Endodermal cell (in vitro differentiated cells): ENCODE data around the gene NT5C1A. TPM values are rescaled to one million over a fixed set of nuclear protein-coding genes. Genes with fewer than 3 reads are reported as not detected.
A peak's percentile ranks its signal among the peaks of the same experiment; 100 is the strongest.

ENCODE experiments used
- DNase-seq: peaks from one replicate; pipeline ENCODE4 v3.0.0-alpha.2; 2017
- H3K27ac ChIP-seq: 2 replicates; pipeline ENCODE4 v1.5.1; 2013; ENCODE audit warnings: mild to moderate bottlenecking, low read depth, low read length, moderate library complexity
- H3K27me3 ChIP-seq: 2 replicates; pipeline ENCODE4 v1.6.1; 2013; ENCODE audit warnings: mild to moderate bottlenecking, low read length, moderate library complexity; ENCODE audit not compliant: insufficient read depth, control insufficient read depth, poor library complexity, severe bottlenecking
- H3K36me3 ChIP-seq: 2 replicates; pipeline ENCODE4 v1.7.0; 2013; ENCODE audit warnings: mild to moderate bottlenecking, low read length, moderate library complexity; ENCODE audit not compliant: control insufficient read depth, insufficient read depth
- H3K4me1 ChIP-seq: one replicate; pipeline ENCODE4 v1.7.0; 2013; ENCODE audit warnings: low read length; ENCODE audit not compliant: control insufficient read depth, insufficient read depth
- H3K4me3 ChIP-seq: 2 replicates; pipeline ENCODE4 v1.5.1; 2013; ENCODE audit warnings: mild to moderate bottlenecking, low read length, moderate library complexity
- H3K9ac ChIP-seq: 2 replicates; pipeline ENCODE4 v1.6.1; 2013; ENCODE audit warnings: mild to moderate bottlenecking, low read length, moderate library complexity; ENCODE audit not compliant: poor library complexity, severe bottlenecking; ENCODE audit errors: extremely low read depth
- H3K9me3 ChIP-seq: 2 replicates; pipeline ENCODE4 v1.6.1; 2013; ENCODE audit warnings: mild to moderate bottlenecking, low read length, moderate library complexity; ENCODE audit not compliant: control insufficient read depth
- H3K27ac Mint-ChIP-seq: 2 replicates; pipeline ENCODE4 v1.8.0; 2020; ENCODE audit warnings: mixed read lengths
- H3K27me3 Mint-ChIP-seq: 2 replicates; pipeline ENCODE4 v1.8.0; 2021; ENCODE audit warnings: mild to moderate bottlenecking, mixed read lengths; ENCODE audit not compliant: insufficient read depth
- H3K36me3 Mint-ChIP-seq: 2 replicates; pipeline ENCODE4 v1.8.0; 2020; ENCODE audit warnings: low read depth, mixed read lengths
- H3K4me1 Mint-ChIP-seq: 2 replicates; pipeline ENCODE4 v1.8.0; 2020; ENCODE audit warnings: mixed read lengths
- H3K4me3 Mint-ChIP-seq: 2 replicates; pipeline ENCODE4 v1.8.0; 2020; ENCODE audit warnings: mild to moderate bottlenecking, moderate library complexity, mixed read lengths
- H3K9me3 Mint-ChIP-seq: 2 replicates; pipeline ENCODE4 v1.8.0; 2020; ENCODE audit warnings: mild to moderate bottlenecking, mixed read lengths
- WGBS, 2 experiments: methylation state at CpG; one replicate each; pipeline versions ENCODE4 v1.1.5 to v1.1.7; 2013; ENCODE audit warnings: missing lambda C conversion rate in 2 of 2, mixed read lengths in 1 of 2; ENCODE audit not compliant: insufficient coverage in 1 of 2, insufficient read length in 1 of 2; 5-methylcytosine and 5-hydroxymethylcytosine counted together
- total RNA-seq, 2 donors: library from RNA; stranded (reverse); fragmentation: NEBNext Ultra II Directional in 1 of 2; extraction: Animal tissue kit (Norgen Biotek cat#: 25700) in 1 of 2; gene quantifications; 2 replicates in 1 of 2; 3 replicates in 1 of 2; pipeline ENCODE4 v1.2.1, GENCODE V29; 2021
- TF ChIP-seq, protein P1 (sequence below): fragments of 200-600 bp; sonication (generic); conservative IDR thresholded peaks from 2 replicates; pipeline ENCODE4 v1.5.0; 2021; ENCODE audit warnings: antibody characterized with exemption, mild to moderate bottlenecking

The NT5C1A gene
- total RNA-seq, 2 donors from 2014 or later, result not detected

DNA sequence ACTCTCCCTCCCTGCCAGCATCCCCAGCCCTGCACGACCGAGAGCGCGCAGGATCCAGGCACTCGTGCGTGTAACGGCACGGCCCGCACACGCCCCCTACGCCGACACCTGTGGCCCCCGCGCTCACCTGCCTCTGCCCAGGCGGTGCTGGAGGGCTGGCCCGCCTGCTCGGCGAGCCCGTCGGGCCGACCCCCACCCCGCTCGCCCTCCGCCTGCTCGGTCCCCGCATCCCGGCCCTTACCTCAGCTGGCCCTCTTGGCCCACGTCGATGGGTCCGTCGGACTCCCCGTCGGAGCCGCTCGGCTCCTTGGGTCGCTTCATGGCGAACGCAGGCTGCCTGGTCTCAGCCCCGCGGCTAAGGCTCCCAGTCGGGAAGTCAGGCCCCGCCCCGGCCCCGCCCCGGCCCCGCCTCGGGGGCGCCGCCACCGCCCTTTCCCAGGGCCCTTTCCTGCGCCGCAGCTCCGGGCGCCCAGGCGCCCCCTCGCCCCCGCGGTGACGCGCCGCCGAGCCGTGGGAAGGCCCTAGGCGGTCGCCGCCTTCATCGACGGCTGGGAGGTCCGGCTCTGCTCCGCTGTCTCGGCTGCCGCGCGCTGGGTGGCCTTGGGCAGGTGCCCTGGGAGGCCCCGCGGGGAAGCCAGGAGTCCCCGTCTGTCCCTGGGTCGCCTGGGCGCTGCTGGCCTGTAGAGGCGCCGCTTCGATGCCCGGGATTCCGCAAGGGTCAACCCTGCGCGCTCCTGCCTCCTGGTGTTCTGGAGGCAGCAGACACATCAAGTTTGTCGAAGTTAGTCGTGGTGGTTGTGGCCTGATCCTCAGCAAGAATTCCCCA is 32.4 kb downstream of the NT5C1A start, which contains the start of gene HEYL:
Gene HEYL (minus strand): TSS at position 339 of the 826 bp plus-strand sequence. CDS start 18 bp downstream, at position 321.
- Histone ChIP-seq H3K9me3 (no peaks in the 10 kb centered on the region), H3K36me3 (no peaks in the 10 kb centered on the region), H3K27me3 (peaks cover 93% of the 10 kb centered on the region), H3K27ac (no peak within 1 kb of the TSS), H3K4me1 (no peaks in the 10 kb centered on the region), H3K9ac (no peak within 1 kb of the TSS), H3K4me3 (peak within 1 kb of the TSS; percentile 72)
- H3K9me3 Mint-ChIP-seq, result no peaks in the 10 kb centered on the region
- WGBS, 2 experiments, result 5 to 20% methylated on average over 1 to 88 of the region's 88 CpGs
- H3K4me1 Mint-ChIP-seq, result peaks cover 7% of the 10 kb centered on the region
- peak within 1 kb of the TSS; percentile 49 for H3K4me3 Mint-ChIP-seq
- peak; percentile 95 for DNase-seq
- TF ChIP-seq, protein P1, sequence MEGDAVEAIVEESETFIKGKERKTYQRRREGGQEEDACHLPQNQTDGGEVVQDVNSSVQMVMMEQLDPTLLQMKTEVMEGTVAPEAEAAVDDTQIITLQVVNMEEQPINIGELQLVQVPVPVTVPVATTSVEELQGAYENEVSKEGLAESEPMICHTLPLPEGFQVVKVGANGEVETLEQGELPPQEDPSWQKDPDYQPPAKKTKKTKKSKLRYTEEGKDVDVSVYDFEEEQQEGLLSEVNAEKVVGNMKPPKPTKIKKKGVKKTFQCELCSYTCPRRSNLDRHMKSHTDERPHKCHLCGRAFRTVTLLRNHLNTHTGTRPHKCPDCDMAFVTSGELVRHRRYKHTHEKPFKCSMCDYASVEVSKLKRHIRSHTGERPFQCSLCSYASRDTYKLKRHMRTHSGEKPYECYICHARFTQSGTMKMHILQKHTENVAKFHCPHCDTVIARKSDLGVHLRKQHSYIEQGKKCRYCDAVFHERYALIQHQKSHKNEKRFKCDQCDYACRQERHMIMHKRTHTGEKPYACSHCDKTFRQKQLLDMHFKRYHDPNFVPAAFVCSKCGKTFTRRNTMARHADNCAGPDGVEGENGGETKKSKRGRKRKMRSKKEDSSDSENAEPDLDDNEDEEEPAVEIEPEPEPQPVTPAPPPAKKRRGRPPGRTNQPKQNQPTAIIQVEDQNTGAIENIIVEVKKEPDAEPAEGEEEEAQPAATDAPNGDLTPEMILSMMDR, result peak; percentile 81
- H3K36me3 Mint-ChIP-seq, result no peaks in the 10 kb centered on the region
- H3K27ac Mint-ChIP-seq, result no peak within 1 kb of the TSS
- H3K27me3 Mint-ChIP-seq, result peaks cover 91% of the 10 kb centered on the region

DNA sequence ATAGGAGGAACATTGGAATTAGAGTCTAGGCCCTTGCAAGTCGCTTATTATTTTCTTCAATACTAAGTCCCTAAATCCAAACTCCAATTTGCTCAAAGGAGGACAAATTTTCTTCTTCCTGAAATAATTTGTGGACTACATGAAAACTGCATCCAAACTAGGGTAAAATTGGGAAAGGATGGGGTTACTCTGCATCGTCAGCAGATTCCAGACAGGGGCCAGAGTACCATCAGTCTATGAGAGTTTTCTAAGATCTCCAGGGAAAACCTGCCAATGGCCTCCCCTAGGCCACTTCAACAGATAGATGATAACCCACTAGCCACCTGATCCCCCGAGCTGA is 33.0 kb downstream of the NT5C1A start:
- Mint-ChIP-seq H3K4me3 (peak overlapping the region; percentile 49), H3K36me3 (no peaks in the 10 kb centered on the region), H3K27me3 (peaks cover 91% of the 10 kb centered on the region), H3K4me1 (peaks cover 7% of the 10 kb centered on the region), H3K9me3 (no peaks in the 10 kb centered on the region), H3K27ac (no peak overlapping the region)
- no peaks in the 10 kb centered on the region for H3K4me1 ChIP-seq
- peaks cover 93% of the 10 kb centered on the region for H3K27me3 ChIP-seq
- no peak overlapping the region for H3K9ac ChIP-seq
- no peak overlapping the region for H3K27ac ChIP-seq
- peak overlapping the region; percentile 72 for H3K4me3 ChIP-seq
- TF ChIP-seq, protein P1, result no peak
- no peaks in the 10 kb centered on the region for H3K9me3 ChIP-seq
- H3K36me3 ChIP-seq, result no peaks in the 10 kb centered on the region
- no peak for DNase-seq
- WGBS, 2 experiments, result 45 to 63% methylated on average over 2 to 3 of the region's 3 CpGs

DNA sequence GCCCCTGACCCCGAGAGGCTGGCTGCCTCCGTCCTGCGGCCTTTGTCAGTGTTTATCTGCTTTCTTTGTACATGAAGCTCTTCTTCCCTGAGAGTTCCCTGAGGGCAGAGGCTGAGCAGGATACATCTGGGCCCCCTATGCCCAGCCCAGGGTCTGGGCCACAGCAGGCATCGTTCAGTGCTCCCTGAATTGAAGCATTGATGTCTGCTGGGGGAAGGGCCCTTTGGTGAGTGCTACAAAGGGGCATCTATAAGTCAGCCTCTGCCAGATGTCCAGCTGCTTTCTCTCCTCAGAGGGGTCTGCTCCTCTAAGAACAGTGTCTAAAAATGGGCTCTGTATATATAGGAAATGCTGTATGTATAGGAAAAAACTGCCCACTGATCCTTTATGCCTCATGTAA is 34.5 kb downstream of the NT5C1A start:
- H3K9me3 Mint-ChIP-seq, result no peaks in the 10 kb centered on the region
- TF ChIP-seq, protein P1, result no peak
- H3K9me3 ChIP-seq, result no peaks in the 10 kb centered on the region
- no peak overlapping the region for H3K27ac Mint-ChIP-seq
- peak overlapping the region; percentile 64 for H3K27ac ChIP-seq
- no peaks in the 10 kb centered on the region for H3K4me1 ChIP-seq
- whole genome bisulfite sequencing, 2 experiments, result 17 to 87% methylated on average over 1 to 4 of the region's 4 CpGs
- H3K36me3 Mint-ChIP-seq, result no peaks in the 10 kb centered on the region
- H3K36me3 ChIP-seq, result no peaks in the 10 kb centered on the region
- peaks cover 14% of the 10 kb centered on the region for H3K4me1 Mint-ChIP-seq
- peaks cover 90% of the 10 kb centered on the region for H3K27me3 ChIP-seq
- DNase-seq, result no peak
- peaks cover 89% of the 10 kb centered on the region for H3K27me3 Mint-ChIP-seq
- no peak overlapping the region for H3K9ac ChIP-seq
- H3K4me3 Mint-ChIP-seq, result no peak overlapping the region
- no peak overlapping the region for H3K4me3 ChIP-seq
